GM18858 (cell line): ENCODE measurements around the gene CTBP2.
A peak's percentile ranks its signal among the peaks of the same experiment; 100 is the strongest.
"Not testable (repeated sequence)": the region's sequence is repeated elsewhere in the genome, so short reads cannot be mapped to it uniquely, and the experiment has no call there.

Experiments
- ATAC-seq: cut with Tn5 transposase; IDR thresholded peaks from one replicate; pipeline ENCODE4 v1.9.1; 2021; ENCODE audit not compliant: unreplicated experiment

CTBP2 gene

DNA sequence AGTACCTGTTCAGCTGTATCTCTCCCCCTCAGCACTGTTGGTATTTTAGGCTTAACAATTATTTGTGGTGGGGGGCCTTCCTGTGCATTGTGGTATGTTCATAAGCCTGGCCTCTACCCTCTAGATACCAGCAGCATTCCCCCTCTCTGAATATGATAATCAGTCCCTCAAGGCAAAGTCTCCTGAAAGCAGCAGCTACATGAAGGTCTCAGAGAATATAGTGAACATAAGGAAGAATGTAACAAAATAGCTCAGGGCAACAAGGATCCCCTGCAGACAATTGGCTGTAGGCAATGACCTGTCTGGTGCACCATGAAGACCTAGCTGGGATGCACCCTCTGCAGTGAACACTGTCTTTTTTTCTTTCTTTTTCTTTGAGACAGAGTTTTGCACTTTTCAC, 86.4 kb downstream of the CTBP2 start:
- no peak for ATAC-seq

DNA sequence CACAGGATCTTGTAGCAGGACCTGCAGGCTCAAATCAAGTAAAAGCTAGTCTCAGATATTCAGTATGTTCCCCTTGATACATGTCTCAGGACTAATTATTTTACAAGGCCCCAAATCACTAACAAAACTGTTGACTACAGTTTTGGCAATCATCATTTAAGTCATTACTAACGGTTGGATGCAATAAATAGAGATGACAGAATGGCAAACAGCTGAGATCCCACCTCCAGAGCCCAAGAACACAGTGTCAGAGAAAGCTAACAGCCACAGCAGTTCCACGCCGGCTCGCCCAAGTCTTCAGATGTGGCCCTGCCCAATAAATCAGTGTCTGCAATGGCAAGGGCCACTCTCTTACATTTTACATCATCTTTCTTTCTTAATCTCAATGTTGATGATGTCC, 87.6 kb downstream of the CTBP2 start:
- no peak for ATAC-seq

- no peak for ATAC-seq
These were observed 89.4 kb downstream of the CTBP2 start for GRCh38 chr10:125071008-125071407.

DNA sequence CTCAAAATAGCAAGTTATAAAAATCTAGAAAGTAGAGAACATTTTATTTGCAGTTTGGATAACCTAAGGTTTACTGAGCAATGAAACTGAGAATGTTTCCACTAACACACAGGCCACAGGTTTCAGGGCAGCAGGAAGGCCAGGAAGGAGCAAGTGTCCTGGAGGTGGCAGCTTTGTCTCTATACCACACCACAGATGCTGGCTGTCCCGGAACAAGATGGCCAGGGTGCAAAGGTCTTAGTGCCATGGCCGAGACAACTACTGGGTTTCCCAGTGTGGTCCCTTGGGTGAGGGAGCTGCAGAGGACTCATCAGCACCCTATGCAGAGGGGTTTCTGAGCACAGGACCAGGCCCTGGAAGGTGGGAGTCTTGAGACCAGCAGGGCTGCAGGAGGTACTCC, 92.0 kb downstream of the CTBP2 start:
- no peak for ATAC-seq

DNA sequence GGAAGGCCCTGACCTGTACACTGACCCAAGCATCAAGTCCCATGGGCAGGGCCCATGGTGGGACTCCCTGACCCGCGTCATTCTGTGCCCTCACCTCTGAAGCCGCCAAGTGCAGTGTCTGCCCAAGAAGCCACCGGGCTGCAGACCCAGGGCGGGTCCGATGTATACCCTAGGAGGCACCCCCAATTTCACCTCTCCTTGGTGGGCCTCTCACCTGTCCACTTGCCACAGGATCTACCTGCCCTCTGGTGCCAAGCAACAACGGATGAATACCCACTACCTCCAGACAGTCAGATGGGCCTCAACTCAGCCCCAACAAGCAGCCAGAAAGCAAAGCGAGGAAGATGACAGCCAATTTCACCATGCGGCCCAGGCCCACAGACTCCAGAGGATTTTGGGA, 92.6 kb downstream of the CTBP2 start:
- ATAC-seq: no peak

DNA sequence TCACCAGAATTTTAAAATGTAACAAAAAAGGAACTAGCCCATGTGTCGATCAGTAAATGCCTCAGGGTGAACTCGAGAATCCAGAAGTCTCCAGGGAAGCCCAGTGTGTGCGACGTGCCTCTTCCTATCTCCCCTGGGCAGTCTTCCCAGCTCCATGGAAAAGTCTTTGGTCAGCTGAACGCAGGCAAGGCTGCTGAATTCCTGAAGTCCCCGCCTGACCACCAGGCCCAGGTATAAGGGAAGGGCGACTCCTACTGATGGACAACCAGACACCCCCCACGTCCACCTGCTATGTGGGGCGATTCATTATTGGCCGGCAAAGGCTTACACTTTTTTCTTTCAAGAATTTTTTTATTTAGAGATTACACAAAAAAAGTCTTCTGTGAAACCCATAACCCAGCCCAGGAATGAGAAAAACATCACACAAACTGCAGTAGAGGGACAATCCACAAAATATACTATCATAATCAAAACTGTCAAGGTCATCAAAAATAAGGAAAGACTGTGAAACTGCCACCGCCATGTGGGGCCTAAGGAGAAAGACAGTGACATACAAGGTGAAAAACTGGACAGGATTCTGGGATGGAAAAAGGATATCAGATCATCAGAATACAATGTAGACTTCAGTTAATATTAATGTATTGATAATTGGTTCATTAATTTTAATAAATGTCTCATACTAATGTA, 93.5 kb downstream of the CTBP2 start:
- ATAC-seq: no peak

DNA sequence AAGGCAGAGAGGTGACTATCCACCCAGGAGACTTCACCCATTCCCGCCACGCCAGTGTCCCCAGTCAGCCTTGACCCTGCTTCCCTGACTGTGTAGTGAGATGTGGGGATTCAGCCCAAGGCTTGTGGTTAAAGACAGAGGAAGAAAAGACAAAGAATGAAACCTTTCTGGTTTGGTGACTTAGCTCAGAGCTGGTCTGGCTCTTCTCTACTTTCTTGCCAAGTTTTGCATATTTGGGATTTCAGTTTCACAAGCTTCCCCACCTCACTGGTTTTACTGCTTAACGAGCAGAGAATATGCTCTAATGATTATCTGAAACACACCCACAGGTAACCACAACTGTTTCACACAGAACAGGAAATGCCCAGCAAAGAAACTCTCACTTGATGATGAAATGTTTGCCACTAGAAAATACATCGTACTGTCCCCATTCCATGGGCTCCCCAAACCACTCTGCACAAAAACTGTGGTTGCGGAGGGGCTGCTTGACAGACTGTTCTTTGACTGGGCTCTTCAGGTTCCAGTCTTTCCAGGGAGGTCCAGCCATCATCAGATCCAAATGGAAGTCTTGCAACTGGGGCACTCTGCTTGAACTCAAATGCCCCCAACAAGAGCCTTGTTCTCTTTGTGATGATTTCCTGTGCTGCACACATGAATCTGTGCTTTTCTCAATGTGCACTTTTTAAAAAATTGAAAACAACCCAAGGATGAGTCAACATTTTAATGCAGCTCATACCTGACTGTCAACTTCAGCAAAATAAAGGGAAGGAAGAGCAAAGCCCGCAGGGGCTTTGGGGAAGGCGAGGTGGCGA, 95.5 kb downstream of the CTBP2 start:
- ATAC-seq: peak; percentile 98

DNA sequence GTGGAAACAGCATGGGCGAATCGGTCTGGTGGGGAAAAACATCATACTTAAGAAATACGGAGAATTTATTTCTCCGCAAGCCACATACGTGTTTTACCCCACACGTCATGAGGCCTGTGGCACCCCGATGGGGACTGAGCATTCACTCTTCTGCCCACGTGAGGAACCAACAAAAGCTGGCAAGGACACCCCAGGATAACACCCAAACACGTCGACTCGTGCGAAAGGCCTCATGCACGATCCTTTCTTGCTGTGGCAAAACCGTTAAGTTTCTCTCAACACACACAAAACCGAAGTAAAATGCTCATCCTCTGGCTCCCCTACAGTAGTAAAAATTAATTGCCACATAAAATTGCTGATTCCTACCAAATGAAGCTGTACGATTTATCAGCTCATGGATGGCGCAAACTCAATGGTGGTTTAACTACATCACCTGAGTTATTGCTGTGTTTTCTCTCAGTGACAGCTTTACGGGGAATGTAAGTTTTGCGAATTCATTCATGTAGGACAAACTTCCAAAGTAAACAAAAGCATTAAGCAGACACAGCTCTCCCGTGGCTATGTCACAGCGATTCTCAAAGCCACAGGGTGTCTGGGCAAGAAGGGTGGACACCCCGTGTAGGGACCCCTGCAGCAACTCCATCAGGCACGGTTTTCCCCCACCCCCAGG, 97.0 kb downstream of the CTBP2 start:
- no peak for ATAC-seq

DNA sequence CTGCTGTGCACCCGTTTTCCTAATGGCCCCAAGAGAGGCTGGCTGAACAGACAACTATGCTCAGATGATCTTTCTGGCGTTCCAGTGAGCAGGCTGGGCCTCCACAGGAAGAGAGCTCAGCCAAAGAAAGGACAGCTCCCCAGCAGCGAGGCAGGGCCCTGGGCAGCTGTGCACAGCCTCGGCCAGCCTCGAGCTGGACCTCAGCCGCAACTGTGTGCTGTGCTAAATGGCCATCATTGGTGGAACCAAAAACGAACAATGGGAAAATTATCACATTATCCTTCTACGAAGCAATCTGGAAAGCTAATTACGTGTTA, 97.5 kb downstream of the CTBP2 start:
- ATAC-seq: no peak

GRCh38 chr10:125062227-125062913, 98.0 kb downstream of the CTBP2 start:
- ATAC-seq: no peak

DNA sequence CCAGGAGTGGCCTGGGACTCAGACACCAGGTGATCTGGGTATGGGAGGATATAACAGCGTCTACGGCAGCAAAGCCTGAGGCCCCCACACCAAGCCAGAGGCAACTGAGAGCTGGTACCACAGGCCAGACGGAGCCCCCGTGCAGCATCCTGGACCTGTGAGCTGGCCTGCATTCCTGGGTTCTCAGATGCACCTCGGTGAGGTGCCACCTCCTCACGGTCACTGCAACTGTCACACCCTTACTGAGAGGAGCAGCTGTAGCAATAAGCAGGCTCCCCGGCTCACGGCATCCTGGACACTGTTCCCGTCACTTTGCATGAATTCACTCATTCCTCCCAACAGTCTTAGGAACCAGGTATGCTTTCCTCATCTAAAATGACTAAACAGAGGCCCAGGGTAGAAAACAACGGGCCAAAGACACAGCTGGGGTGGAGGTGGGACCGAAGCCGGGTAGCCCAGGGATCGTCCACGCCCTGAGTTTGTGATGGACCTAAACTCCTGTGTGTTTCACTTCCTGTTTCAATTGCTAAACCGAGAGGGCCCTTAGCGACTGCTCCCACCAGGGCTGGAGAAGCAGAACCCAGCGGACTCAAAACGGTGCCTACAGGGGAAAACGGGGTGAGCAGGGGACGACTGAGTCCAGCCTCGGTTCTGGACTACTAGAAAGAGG, 98.7 kb downstream of the CTBP2 start:
- ATAC-seq: no peak

DNA sequence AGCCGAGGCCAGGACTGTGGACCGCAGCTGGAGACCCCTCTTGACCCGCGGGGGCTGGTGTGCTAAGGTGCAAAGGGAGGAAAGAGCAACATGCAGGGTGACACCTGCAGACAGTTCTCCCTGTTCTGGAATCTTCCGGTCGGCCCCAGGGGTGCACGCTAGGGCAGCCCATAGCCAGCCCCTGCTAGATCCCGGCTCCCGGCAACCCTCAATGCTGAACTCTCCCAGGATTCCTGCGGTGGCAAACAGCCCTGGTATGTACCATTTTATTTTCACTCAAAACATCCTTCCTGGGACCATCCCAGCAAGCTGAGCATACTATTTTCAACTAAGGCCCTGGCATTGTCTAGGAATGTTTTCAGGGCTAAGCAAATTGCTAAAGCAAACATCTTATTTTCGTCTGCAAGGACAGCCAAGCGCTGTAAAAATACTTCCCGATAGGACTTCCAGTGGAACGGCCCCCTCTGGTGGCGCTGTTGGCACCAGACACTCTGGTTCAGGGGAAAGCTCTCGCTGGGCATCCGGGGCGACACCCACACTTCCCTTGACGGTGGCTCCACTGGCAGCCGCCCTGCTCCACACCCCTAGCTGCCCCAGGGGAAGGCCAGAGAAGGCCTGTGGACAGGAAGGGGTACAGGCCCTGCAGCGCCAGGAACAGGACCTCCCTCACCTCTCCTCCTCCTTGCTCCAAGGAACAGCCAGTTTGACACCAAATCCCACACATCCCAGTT, 99.4 kb downstream of the CTBP2 start:
- no peak for ATAC-seq

GRCh38 chr10:125060482-125060825, 99.9 kb downstream of the CTBP2 start:
- no peak for ATAC-seq

GRCh38 chr10:125060026-125060425, 100.3 kb downstream of the CTBP2 start:
- no peak for ATAC-seq

- not testable (repeated sequence) for ATAC-seq
These were observed 101.0 kb downstream of the CTBP2 start for GRCh38 chr10:125059348-125059747.

- ATAC-seq: no peak
These were observed 103.0 kb downstream of the CTBP2 start for GRCh38 chr10:125057158-125058001.

DNA sequence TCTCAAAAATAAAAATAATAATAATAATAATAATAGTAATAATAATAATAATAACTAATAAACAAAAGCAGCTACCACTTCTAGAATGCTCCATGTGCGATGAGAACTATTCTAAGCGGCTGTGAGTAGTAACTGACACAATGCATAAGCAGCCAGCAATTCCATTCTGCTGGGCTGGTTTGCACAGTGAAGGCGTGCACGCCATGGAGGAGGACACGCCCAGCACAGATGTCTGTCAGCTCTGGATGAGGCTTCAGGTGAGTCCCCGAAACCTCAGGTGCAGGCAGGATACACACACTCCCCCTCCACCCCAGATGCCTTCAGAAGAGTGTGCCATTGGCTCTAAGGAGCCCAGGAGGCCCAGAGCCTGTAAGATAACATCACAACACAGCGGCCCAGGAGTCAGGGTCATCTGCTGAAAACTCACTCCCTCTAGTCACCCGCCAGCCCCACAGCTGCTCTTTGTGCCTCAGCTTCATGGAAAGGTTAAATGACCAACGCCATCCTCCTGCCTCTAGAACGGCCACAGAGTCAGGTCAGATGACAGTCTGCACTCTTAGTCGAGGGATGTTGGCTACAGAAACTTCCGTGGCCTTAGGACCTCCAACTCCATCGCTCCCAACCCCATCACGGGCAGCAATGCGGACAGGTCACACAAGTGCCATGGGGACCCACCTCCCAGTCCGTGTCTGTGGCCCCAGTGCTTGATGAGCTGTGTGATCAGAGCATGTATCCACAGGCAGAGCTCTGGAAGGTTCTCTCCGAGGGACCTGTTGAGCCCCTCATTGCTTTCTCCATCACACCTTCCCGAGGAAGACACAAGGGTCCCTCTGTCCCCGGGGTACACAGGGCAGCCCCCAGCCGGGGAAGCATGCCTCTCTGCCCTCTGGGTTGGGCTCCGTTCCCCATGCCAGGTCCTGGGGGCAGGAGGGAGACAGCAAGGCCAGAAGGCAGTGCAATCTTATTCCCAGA, 103.9 kb downstream of the CTBP2 start:
- ATAC-seq: no peak

GRCh38 chr10:125055446-125055845, 104.9 kb downstream of the CTBP2 start:
- ATAC-seq: no peak
